Activated B cell treated with CpG ODN at 0.5 μM for 24 hours (primary cell): Measurements from ENCODE around the gene MISP3. TPM values are rescaled to one million over a fixed set of nuclear protein-coding genes. Genes with fewer than 3 reads are reported as not detected.
"Not testable (repeated sequence)": the region's sequence is repeated elsewhere in the genome, so short reads cannot be mapped to it uniquely, and the experiment has no call there.

Source experiments
- ATAC-seq: fragments of 200-7000 bp; cut with Tn5 transposase; one replicate; pipeline ENCODE4 v1.10.0; 2021; ENCODE audit warnings: low read depth, mild to moderate bottlenecking, moderate library complexity
- CTCF ChIA-PET: fragments of 350-600 bp; sonication (Branson Sonifier 250); formaldehyde crosslinking; loops from one replicate; lab custom pipeline; 2021; ENCODE audit warnings: antibody characterized with exemption; lab: Charles Lee
- POLR2A ChIA-PET: fragments of 350-600 bp; sonication (Branson Sonifier 250); formaldehyde crosslinking; loops from one replicate; lab custom pipeline; 2021; ENCODE audit warnings: antibody characterized with exemption; lab: Charles Lee
- DNase-seq: peaks from one replicate; pipeline ENCODE4 v3.0.0; 2022
- H3K27ac Mint-ChIP-seq: one replicate; pipeline ENCODE4 v1.8.0; 2020; ENCODE audit warnings: mixed read lengths
- H3K27me3 Mint-ChIP-seq: one replicate; pipeline ENCODE4 v1.8.0; 2021; ENCODE audit warnings: mixed read lengths
- H3K36me3 Mint-ChIP-seq: one replicate; pipeline ENCODE4 v1.8.0; 2021; ENCODE audit warnings: low read depth, mixed read lengths
- H3K4me1 Mint-ChIP-seq: one replicate; pipeline ENCODE4 v1.8.0; 2021; ENCODE audit warnings: mixed read lengths
- H3K4me3 Mint-ChIP-seq: one replicate; pipeline ENCODE4 v1.8.0; 2020; ENCODE audit warnings: mild to moderate bottlenecking, mixed read lengths
- H3K9me3 Mint-ChIP-seq: one replicate; pipeline ENCODE4 v1.8.0; 2020; ENCODE audit warnings: mixed read lengths
- intact Hi-C: fragments of 100-400 bp; cut with micrococcal nuclease; formaldehyde crosslinking; loops from one replicate; pipeline ENCODE4 v1.15.1; 2024
- total RNA-seq: library from RNA; stranded (reverse); gene quantifications from 2 replicates; pipeline ENCODE4 v1.2.3, GENCODE V29; 2022
- TF ChIP-seq, protein P1 (sequence below): fragments of 200-600 bp; IDR thresholded peaks from one replicate; pipeline ENCODE4 v1.8.0; 2022; ENCODE audit warnings: antibody characterized with exemption, mild to moderate bottlenecking

The MISP3 gene
- total RNA-seq, 1 donor from 2014 or later = 0.18 TPM

DNA sequence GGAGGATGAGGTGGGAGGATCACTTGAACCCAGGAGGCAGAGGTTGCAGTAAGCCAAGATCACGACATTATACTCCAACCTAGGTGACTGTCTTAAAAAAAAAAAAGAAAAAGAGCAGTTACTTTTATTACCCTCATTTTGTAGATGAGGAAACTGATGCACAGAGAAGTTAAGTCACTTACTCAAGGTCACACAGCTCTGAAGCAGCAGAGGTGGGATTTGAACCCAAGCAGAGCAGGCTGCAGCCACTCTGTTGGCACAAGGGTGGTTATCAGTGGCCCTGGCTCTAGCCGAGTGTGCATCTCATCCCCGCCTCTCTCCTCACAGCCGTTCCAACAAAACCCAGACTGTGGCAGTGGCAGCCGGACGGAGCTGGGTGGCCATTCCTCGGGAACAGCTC is 33.4 kb upstream of the MISP3 start:
- Mint-ChIP-seq H3K27me3 (no peaks in the 10 kb centered on the region), H3K9me3 (no peaks in the 10 kb centered on the region), H3K4me3 (no peak overlapping the region), H3K27ac (no peak overlapping the region), H3K36me3 (peaks cover 61% of the 10 kb centered on the region), H3K4me1 (peaks cover 14% of the 10 kb centered on the region)
- TF ChIP-seq, protein P1, sequence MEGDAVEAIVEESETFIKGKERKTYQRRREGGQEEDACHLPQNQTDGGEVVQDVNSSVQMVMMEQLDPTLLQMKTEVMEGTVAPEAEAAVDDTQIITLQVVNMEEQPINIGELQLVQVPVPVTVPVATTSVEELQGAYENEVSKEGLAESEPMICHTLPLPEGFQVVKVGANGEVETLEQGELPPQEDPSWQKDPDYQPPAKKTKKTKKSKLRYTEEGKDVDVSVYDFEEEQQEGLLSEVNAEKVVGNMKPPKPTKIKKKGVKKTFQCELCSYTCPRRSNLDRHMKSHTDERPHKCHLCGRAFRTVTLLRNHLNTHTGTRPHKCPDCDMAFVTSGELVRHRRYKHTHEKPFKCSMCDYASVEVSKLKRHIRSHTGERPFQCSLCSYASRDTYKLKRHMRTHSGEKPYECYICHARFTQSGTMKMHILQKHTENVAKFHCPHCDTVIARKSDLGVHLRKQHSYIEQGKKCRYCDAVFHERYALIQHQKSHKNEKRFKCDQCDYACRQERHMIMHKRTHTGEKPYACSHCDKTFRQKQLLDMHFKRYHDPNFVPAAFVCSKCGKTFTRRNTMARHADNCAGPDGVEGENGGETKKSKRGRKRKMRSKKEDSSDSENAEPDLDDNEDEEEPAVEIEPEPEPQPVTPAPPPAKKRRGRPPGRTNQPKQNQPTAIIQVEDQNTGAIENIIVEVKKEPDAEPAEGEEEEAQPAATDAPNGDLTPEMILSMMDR = no peak
- no peak for DNase-seq
- ATAC-seq = no peak
- ChIA-PET CTCF (no interaction called here), POLR2A (interaction anchor here (0.5 kb wide), 1 partner anchor 183 kb away, joined by 11 read pairs; no protein-coding TSS in a partner anchor)
- intact Hi-C loops = no loop called here

DNA sequence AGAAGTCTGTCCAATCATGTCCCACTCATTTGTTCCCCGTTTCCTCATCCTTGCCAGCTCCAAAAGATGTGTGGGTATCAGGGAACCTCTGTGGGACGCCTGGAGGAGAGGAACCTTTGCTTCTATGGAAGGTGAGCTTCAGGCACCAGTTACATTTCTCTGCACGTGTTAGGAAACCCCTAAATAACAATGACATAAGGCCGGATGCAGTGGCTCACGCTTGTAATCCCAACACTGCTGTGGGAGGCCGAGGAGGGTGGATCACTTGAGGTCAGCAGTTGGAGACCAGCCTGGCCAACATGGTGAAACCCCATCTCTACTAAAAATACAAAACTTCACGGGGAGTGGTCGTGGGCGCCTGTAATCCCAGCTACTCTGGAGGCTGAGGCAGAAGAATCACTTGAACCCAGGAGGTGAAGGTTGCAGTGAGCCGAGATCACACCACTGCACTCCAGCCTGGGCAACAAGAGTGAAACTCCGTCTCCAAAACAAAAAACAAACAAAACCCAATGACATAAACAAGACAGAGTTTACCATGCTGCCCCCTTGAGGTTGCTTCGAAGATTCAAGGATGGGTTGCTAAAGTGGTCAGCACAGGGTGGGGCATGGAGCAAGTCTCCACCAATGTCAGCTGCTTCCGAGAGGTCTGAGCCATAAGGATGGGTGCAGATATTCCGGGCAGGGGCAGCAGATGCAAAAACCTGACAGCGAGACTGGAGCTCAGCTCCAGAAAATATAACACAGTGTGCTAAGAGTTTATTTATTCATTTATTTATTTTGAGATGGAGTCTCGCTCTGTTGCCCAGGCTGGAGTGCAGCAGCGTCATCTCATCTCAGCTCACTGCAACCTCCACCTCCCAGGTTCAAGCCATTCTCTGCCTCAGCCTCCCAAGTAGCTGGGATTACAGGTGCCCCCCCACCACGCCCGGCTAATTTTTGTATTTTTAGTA is 29.7 kb upstream of the MISP3 start:
- ATAC-seq = peak; percentile 80
- peaks cover 67% of the 10 kb centered on the region for H3K36me3 Mint-ChIP-seq
- not testable (repeated sequence) for H3K4me3 Mint-ChIP-seq, DNase-seq, H3K27me3 Mint-ChIP-seq, H3K9me3 Mint-ChIP-seq
- peak overlapping the region; percentile 63 for H3K27ac Mint-ChIP-seq
- CTCF ChIA-PET = interaction anchor here (0.7 to 1.9 kb wide), 8 partner anchors 10 to 206 kb away, joined by 3 to 10 read pairs (median 3); partner anchors contain the start of gene DCAF15
- POLR2A ChIA-PET = interaction anchor here (0.6 to 2.0 kb wide), 5 partner anchors 11 to 137 kb away, joined by 3 to 9 read pairs (median 5); partner anchors contain the start of genes BRME1, CC2D1A, DCAF15 and IL27RA
- H3K4me1 Mint-ChIP-seq = peaks cover 13% of the 10 kb centered on the region
- intact Hi-C loops = loop anchor here (1.0 kb wide), 1 partner anchor 163 kb away; no protein-coding TSS in a partner anchor

DNA sequence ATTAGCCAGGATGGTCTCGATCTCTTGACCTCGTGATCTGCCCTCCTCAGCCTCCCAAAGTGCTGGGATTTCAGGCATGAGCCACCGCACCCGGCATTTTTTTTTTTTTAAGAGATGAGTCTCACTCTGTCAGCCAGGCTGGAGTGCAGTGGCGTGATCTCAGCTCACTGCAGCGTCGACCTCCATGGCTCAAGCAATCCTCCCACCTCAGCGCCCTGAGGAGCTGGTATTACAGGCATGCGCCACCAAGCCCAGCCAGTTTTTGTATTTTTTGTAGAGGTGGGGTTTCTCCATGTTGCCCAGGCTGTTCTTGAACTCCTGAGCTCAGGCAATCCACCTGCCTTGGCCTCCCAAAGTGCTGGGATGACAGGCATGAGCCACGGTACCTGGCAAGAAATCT is 24.7 kb upstream of the MISP3 start:
- not testable (repeated sequence) for H3K4me1 Mint-ChIP-seq, DNase-seq, H3K27ac Mint-ChIP-seq, ATAC-seq, H3K4me3 Mint-ChIP-seq, H3K27me3 Mint-ChIP-seq, H3K9me3 Mint-ChIP-seq
- POLR2A ChIA-PET = interaction anchor here (0.7 to 1.7 kb wide), 4 partner anchors 41 to 200 kb away, joined by 3 to 5 read pairs (median 3); no protein-coding TSS in a partner anchor
- H3K36me3 Mint-ChIP-seq = peaks cover 63% of the 10 kb centered on the region
- CTCF ChIA-PET = interaction anchor here (0.7 to 3.5 kb wide), 13 partner anchors 10 to 172 kb away, joined by 3 to 33 read pairs (median 4); partner anchors contain the start of genes BRME1, CC2D1A, IL27RA and MISP3
- intact Hi-C loops = loop anchor here (1.0 kb wide), 3 partner anchors 96 to 168 kb away; partner anchors contain the start of gene DCAF15

DNA sequence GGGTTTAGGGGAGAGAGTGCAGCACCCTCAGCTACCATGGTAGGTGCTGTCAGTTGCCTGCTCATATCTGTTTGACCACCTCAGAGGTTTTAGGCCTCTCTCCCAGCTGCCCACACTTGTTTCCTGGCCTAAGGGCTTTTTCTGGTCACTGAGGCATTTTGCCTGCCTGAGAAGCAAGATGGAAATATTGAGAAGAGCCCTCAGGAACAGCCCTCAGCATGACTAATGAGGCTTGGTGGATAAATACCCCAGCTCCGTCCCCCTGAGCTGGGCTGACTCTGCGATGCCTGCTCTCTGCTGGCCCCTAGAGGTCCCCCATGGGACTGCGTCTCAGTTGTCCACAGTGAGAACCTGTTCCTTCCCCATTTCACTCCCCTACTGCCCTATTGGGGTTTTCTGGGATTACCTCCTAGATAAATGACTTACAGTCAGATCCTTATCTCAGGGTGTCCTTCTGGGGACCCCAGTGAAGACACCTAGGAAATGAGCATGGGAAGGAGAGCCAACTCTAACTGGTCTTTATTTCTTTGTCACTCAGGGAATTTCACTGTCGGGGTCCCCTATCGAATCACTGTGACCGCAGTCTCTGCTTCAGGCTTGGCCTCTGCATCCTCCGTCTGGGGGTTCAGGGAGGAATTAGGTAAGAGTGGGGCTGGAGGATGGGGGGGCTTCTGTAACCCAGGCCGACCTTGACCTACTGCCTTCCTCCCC is 24.0 kb upstream of the MISP3 start:
- ATAC-seq (peak; percentile 99), DNase-seq (peak; percentile 71)
- POLR2A ChIA-PET = interaction anchor here (0.7 to 1.7 kb wide), 4 partner anchors 10 to 201 kb away, joined by 3 to 9 read pairs (median 4); no protein-coding TSS in a partner anchor
- Mint-ChIP-seq H3K4me1 (no peaks in the 10 kb centered on the region), H3K27ac (no peak overlapping the region), H3K9me3 (no peaks in the 10 kb centered on the region), H3K36me3 (peaks cover 62% of the 10 kb centered on the region), H3K27me3 (no peaks in the 10 kb centered on the region), H3K4me3 (no peak overlapping the region)
- CTCF ChIA-PET = interaction anchor here (0.7 to 3.5 kb wide), 13 partner anchors 10 to 173 kb away, joined by 3 to 33 read pairs (median 4); partner anchors contain the start of genes BRME1, CC2D1A, IL27RA and MISP3
- intact Hi-C loops = loop anchor here (1.0 kb wide), 3 partner anchors 96 to 168 kb away; partner anchors contain the start of gene DCAF15
- TF ChIP-seq, protein P1 = no peak

DNA sequence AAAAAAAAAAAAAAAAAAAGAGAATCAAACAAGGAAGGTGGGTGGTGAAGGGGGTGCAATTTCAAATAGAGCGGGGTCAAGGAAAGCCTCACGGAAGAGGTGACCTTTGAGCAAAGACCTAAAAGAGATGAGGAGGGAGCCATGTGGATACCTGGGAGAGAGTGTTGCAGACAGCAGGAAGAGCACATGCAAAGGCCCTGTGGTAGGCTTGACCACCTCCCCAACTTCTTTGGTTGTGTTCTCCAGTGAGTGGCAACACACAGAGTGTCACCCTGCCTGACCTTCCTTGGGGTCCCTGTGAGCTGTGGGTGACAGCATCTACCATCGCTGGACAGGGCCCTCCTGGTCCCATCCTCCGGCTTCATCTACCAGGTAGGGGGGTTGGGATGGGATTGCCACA is 22.1 kb upstream of the MISP3 start:
- no peak overlapping the region for H3K4me3 Mint-ChIP-seq

DNA sequence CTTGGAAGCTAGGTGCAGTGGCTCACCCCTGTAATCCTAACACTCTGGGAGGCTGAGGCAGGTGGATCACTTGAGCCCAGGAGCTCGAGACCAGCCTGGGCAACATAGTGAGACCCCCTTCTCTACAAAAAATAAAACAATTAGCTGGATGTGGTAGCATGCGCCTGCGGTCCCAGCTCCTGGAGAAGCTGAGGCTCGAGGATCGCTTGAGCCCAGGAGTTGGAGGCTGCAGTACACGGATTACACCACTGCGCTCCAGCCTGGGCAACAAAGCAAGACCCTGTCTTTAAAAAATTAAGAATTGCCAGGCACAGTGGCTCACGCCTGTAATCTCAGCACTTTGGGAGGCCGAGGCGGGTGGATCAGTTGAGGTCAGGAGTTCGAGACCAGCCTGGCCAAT is 21.6 kb upstream of the MISP3 start:
- POLR2A ChIA-PET = not testable (repeated sequence)

More for the DNA sequence above, 22.1 kb upstream of the MISP3 start:
- TF ChIP-seq, protein P1 = no peak
- H3K4me1 Mint-ChIP-seq = no peaks in the 10 kb centered on the region
- peaks cover 54% of the 10 kb centered on the region for H3K36me3 Mint-ChIP-seq
- no peak overlapping the region for H3K27ac Mint-ChIP-seq
- intact Hi-C loops = no loop called here
- ATAC-seq = no peak
- no peak for DNase-seq
- no peaks in the 10 kb centered on the region for H3K27me3 Mint-ChIP-seq
- no peaks in the 10 kb centered on the region for H3K9me3 Mint-ChIP-seq
- ChIA-PET POLR2A (interaction anchor here (0.7 kb wide), 1 partner anchor 117 kb away, joined by 8 read pairs; no protein-coding TSS in a partner anchor), CTCF (interaction anchor here (1.0 to 3.5 kb wide), 3 partner anchors 9 to 169 kb away, joined by 3 to 33 read pairs (median 3); partner anchors contain the start of gene IL27RA)

More for the DNA sequence above, 21.6 kb upstream of the MISP3 start:
- ATAC-seq, H3K4me1 Mint-ChIP-seq, intact Hi-C loops, H3K4me3 Mint-ChIP-seq, H3K27ac Mint-ChIP-seq, H3K27me3 Mint-ChIP-seq, H3K9me3 Mint-ChIP-seq, DNase-seq: not testable (repeated sequence)
- CTCF ChIA-PET = interaction anchor here (1.0 to 3.5 kb wide), 3 partner anchors 9 to 170 kb away, joined by 3 to 33 read pairs (median 3); partner anchors contain the start of gene IL27RA
- H3K36me3 Mint-ChIP-seq = peaks cover 50% of the 10 kb centered on the region
